ENCODE measurements around the gene RCAN2. TPM values are rescaled to one million over a fixed set of nuclear protein-coding genes. Genes with fewer than 3 reads are reported as not detected.

RCAN2 gene
- total RNA-seq, 1 experiment from 2014 or later, result 0.44 TPM

DNA sequence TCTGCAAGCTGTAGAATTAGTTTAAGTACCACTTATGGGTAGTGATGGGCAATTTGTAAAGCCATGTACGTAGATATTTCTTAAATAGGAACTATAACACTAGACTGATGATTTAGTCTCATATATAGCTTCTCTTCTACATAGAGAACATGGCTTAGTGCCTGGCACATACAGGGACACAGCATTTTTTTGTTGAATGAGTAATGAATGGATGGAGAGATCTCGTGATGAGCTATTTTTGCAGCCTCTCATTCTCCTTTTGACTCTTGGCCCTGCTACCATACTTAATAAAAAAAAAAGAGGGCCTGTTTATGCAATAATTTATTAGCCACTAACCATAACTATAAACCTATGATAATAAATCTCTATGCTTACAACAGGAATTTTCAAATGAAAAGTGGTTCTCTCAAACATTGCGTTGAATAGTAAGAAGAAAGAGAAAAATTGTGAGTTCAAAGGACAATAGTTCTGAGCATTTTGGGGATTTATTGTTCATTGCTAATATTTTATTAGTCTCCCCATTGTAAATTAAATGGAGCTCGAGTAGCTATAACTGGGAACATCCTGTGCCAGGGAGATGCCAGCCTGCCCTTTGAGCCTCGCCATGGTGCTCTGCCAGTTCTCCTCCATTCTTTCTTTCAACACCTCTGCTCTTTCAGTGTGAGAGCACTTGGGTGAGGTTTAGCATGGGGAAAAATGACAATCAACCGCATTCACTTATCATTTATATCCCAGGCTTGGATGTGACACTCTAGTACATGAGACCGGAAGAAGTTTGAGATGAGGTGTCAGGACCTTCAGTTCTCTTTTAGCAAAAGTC lies 14.7 kb upstream of the RCAN2 start:
- POLR2A ChIA-PET (ENCODE audit: unreplicated experiment), result no interaction called here

DNA sequence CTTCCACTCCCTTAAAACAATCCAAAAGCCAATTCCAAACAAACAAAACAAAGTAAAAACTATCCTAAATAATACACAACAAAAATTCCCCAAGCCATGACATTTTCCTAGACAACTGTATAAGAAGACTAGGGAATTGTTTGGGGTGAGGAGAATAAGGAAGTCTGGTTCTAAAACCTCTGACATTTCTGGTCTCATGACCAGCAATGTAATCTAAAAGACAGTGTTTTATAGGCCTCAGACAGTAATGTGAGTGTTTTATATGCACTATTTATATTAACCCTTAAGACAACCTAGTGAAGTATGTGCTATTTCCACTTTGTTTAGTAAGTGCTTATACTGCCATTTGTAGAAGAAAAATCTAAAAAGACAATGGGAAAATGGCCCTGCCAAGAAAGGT lies 13.0 kb upstream of the RCAN2 start:
- Histone ChIP-seq H3K4me1 (replicated peaks; ENCODE audit: insufficient read depth) (no peaks in the 10 kb centered on the region), H3K27me3 (ENCODE audit: insufficient read depth, low read depth) (no peaks in the 10 kb centered on the region), H2AFZ (no peak overlapping the region), H3K9me3 (ENCODE audit: insufficient read depth, low read depth) (no peaks in the 10 kb centered on the region), H4K20me1 (ENCODE audit: insufficient read depth) (no peaks in the 10 kb centered on the region), H3K79me2 (ENCODE audit: low read depth) (no peaks in the 10 kb centered on the region), H3K36me3 (ENCODE audit: low read depth) (no peaks in the 10 kb centered on the region), H3K4me3 (no peak overlapping the region), H3K27ac (no peak overlapping the region), H3K9me2 (ENCODE audit: insufficient read depth) (no peaks in the 10 kb centered on the region), H3F3A (ENCODE audit: insufficient read depth, low read depth) (no peaks in the 10 kb centered on the region), H3K4me2 (no peak overlapping the region)
- ChIA-PET POLR2A (ENCODE audit: unreplicated experiment) (no interaction called here), CTCF (no interaction called here)
- no peak for DNase-seq
- no peak for TF ChIP-seq EZH2 (IDR thresholded peaks at IDR 0.05; ENCODE audit: low read depth)
- TF ChIP-seq, protein P1, sequence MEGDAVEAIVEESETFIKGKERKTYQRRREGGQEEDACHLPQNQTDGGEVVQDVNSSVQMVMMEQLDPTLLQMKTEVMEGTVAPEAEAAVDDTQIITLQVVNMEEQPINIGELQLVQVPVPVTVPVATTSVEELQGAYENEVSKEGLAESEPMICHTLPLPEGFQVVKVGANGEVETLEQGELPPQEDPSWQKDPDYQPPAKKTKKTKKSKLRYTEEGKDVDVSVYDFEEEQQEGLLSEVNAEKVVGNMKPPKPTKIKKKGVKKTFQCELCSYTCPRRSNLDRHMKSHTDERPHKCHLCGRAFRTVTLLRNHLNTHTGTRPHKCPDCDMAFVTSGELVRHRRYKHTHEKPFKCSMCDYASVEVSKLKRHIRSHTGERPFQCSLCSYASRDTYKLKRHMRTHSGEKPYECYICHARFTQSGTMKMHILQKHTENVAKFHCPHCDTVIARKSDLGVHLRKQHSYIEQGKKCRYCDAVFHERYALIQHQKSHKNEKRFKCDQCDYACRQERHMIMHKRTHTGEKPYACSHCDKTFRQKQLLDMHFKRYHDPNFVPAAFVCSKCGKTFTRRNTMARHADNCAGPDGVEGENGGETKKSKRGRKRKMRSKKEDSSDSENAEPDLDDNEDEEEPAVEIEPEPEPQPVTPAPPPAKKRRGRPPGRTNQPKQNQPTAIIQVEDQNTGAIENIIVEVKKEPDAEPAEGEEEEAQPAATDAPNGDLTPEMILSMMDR (conservative IDR thresholded peaks at IDR 0.05), result no peak
- intact Hi-C loops (cut with micrococcal nuclease; ENCODE audit: unreplicated experiment), result no loop called here
- BruUV-seq (replicated peaks), result no TSS peak

More for the DNA sequence above, 14.7 kb upstream of the RCAN2 start:
- no peaks in the 10 kb centered on the region for H3K27me3 ChIP-seq (ENCODE audit: insufficient read depth, low read depth)
- intact Hi-C loops (cut with micrococcal nuclease; ENCODE audit: unreplicated experiment), result no loop called here
- no peak overlapping the region for H3K4me2 ChIP-seq
- no peak for DNase-seq
- no peaks in the 10 kb centered on the region for H4K20me1 ChIP-seq (ENCODE audit: insufficient read depth)
- H2AFZ ChIP-seq, result no peak overlapping the region
- CTCF ChIA-PET, result no interaction called here
- no peaks in the 10 kb centered on the region for H3F3A ChIP-seq (ENCODE audit: insufficient read depth, low read depth)
- H3K4me3 ChIP-seq, result no peak overlapping the region
- H3K9me2 ChIP-seq (ENCODE audit: insufficient read depth), result no peaks in the 10 kb centered on the region
- H3K9me3 ChIP-seq (ENCODE audit: insufficient read depth, low read depth), result no peaks in the 10 kb centered on the region
- H3K79me2 ChIP-seq (ENCODE audit: low read depth), result no peaks in the 10 kb centered on the region
- no peak overlapping the region for H3K27ac ChIP-seq
- BruUV-seq (replicated peaks), result no TSS peak
- H3K36me3 ChIP-seq (ENCODE audit: low read depth), result no peaks in the 10 kb centered on the region
- TF ChIP-seq, protein P1 (conservative IDR thresholded peaks at IDR 0.05), result no peak
- TF ChIP-seq EZH2 (IDR thresholded peaks at IDR 0.05; ENCODE audit: low read depth), result no peak
- no peaks in the 10 kb centered on the region for H3K4me1 ChIP-seq (replicated peaks; ENCODE audit: insufficient read depth)

DNA sequence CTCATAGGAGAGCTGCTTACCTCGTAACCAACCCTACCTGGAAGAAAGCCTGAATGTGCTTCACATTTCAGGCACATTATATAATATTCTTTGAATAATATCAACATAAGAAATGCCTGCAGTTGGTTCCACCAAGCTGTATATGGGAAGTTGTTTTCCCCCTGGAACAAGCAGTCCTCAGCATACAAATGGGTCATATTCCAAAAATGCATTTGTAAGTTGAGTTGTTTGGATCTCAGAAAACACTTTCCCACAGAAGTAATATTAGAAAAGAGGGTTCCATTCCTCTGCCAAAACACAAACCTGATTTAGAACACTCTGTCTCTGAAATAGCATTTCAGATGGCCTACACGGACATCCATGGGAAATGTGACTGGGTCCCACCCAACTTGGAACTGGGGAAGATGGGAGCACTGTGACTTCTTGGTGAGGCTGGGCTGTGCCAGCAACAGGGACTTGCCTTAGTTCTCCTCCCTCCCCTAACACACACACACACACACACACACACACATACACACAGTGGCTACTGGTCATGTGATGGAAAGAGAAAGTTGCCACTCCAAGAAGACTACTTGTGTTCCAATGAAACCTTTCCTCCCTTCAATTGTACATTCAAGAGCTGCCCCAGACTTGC lies 11.4 kb upstream of the RCAN2 start:
- no peak for TF ChIP-seq EZH2 (IDR thresholded peaks at IDR 0.05; ENCODE audit: low read depth)
- TF ChIP-seq, protein P1 (conservative IDR thresholded peaks at IDR 0.05), result no peak
- H4K20me1 ChIP-seq (ENCODE audit: insufficient read depth), result no peaks in the 10 kb centered on the region
- no TSS peak for BruUV-seq (replicated peaks)
- H3K27ac ChIP-seq, result no peak overlapping the region
- ChIA-PET POLR2A (ENCODE audit: unreplicated experiment) (no interaction called here), CTCF (no interaction called here)
- no peak for DNase-seq
- H2AFZ ChIP-seq, result no peak overlapping the region
- no peaks in the 10 kb centered on the region for H3K79me2 ChIP-seq (ENCODE audit: low read depth)
- no peaks in the 10 kb centered on the region for H3K9me2 ChIP-seq (ENCODE audit: insufficient read depth)
- H3K9me3 ChIP-seq (ENCODE audit: insufficient read depth, low read depth), result no peaks in the 10 kb centered on the region
- no peaks in the 10 kb centered on the region for H3K36me3 ChIP-seq (ENCODE audit: low read depth)
- no peaks in the 10 kb centered on the region for H3K4me1 ChIP-seq (replicated peaks; ENCODE audit: insufficient read depth)
- no peak overlapping the region for H3K4me3 ChIP-seq
- no peaks in the 10 kb centered on the region for H3K27me3 ChIP-seq (ENCODE audit: insufficient read depth, low read depth)
- intact Hi-C loops (cut with micrococcal nuclease; ENCODE audit: unreplicated experiment), result no loop called here
- no peaks in the 10 kb centered on the region for H3F3A ChIP-seq (ENCODE audit: insufficient read depth, low read depth)
- H3K4me2 ChIP-seq, result no peak overlapping the region

Data from PC-9 (cell line).